Activated CD4-positive, alpha-beta T cell treated with anti-CD3 and anti-CD28 coated beads, Interleukin-10, Interleukin-2, amounts not matched to agents 100 ng/mL and 50 ng/mL, durations not matched to agents 16 hours and 8 hours (primary cell): Measurements from ENCODE around the gene CXCL16.

ENCODE experiments used
- DNase-seq: peaks from one replicate; pipeline ENCODE4 v3.0.0-alpha.2; 2020

Gene CXCL16

GRCh38 chr17:4739122-4740024, at the start of gene CXCL16, which contains the start of gene ZMYND15:
TSS of gene CXCL16 (minus strand) at chr17:4739928. CDS start at chr17:4739339, 589 bp downstream.
TSS of gene ZMYND15 (plus strand) at chr17:4739833. CDS start at chr17:4740549, 716 bp downstream.
- DNase-seq, result peak; percentile 34

GRCh38 chr17:4788807-4789700, 49.3 kb upstream of the CXCL16 start, which contains the start of gene GLTPD2:
TSS of gene GLTPD2 (plus strand) at chr17:4788964. CDS start at chr17:4789012, 48 bp downstream.
- DNase-seq, result no peak

GRCh38 chr17:4788159-4788806, 48.6 kb upstream of the CXCL16 start:
- DNase-seq, result no peak

- no peak for DNase-seq
Observed at GRCh38 chr17:4786516-4786915, 46.8 kb upstream of the CXCL16 start.

GRCh38 chr17:4786106-4786511, 46.4 kb upstream of the CXCL16 start, which contains the start of gene VMO1:
TSS of gene VMO1 (minus strand) at chr17:4786364. CDS start at chr17:4786352, 12 bp downstream.
- peak; percentile 16 for DNase-seq

GRCh38 chr17:4785311-4786105, 45.8 kb upstream of the CXCL16 start:
- no peak for DNase-seq

- peak; percentile 15 for DNase-seq
Observed at GRCh38 chr17:4782652-4783051, 42.9 kb upstream of the CXCL16 start.

- DNase-seq, result no peak
Observed at GRCh38 chr17:4780325-4780955, 40.7 kb upstream of the CXCL16 start.

GRCh38 chr17:4777969-4778760, 38.4 kb upstream of the CXCL16 start:
- no peak for DNase-seq

GRCh38 chr17:4772235-4772613, 32.5 kb upstream of the CXCL16 start:
- no peak for DNase-seq

- peak; percentile 15 for DNase-seq
Observed at GRCh38 chr17:4771519-4772234, 31.9 kb upstream of the CXCL16 start, which contains the start of gene TM4SF5. TSS of gene TM4SF5 (plus strand) at chr17:4771886. CDS start at chr17:4771923, 37 bp downstream.

GRCh38 chr17:4769628-4770027, 29.9 kb upstream of the CXCL16 start:
- no peak for DNase-seq

GRCh38 chr17:4768298-4768697, 28.6 kb upstream of the CXCL16 start:
- no peak for DNase-seq

- DNase-seq, result no peak
Observed at GRCh38 chr17:4766723-4767122, 27.0 kb upstream of the CXCL16 start.

- no peak for DNase-seq
Observed at GRCh38 chr17:4766201-4766600, 26.5 kb upstream of the CXCL16 start.

- DNase-seq, result no peak
Observed at GRCh38 chr17:4764595-4764994, 24.9 kb upstream of the CXCL16 start.

GRCh38 chr17:4759776-4760236, 20.1 kb upstream of the CXCL16 start:
- no peak for DNase-seq

GRCh38 chr17:4753392-4753791, 13.7 kb upstream of the CXCL16 start:
- no peak for DNase-seq

- DNase-seq, result no peak
Observed at GRCh38 chr17:4751932-4752331, 12.2 kb upstream of the CXCL16 start.

GRCh38 chr17:4750606-4751005, 10.9 kb upstream of the CXCL16 start:
- no peak for DNase-seq
